Measurements from ENCODE around the gene NABP1.

The NABP1 gene

DNA sequence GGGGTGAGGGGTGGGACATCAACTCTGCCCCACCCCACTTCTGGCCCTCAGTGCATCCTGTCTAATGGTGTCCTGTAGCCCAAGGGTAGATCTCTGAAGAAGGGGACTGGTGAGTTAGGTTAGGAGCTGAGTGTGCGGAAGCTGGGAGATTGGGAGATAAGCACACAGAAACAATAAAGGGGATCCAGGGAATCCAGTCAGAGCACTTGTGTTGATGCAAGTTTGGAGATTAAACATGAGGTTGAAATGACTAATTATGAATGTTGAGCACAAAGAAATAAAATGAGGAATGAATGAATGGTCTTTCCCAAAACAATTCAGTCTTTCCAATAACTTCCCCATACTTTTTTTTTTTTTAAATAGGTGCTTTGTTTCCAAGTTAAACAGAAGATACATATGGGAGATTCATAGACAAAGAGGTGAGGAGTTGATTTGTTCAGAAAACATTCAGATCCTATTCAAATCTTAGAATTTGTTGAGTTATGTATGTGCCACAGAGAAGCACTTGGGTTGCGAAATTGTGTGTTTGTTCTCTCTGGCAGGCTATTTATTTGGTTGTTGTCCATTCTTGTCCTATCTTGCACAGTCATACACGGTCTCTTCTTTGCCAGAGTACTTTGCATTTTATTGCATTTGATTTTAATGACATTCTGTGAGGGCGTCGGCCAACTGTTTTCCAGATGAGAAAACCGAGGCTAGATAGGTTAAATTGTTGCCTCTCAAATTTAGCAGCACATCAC is 31.6 kb upstream of the NABP1 start:
- no peak for DNase-seq (ENCODE audit: low read depth in 1 of 2, low spot score in 1 of 2)

DNA sequence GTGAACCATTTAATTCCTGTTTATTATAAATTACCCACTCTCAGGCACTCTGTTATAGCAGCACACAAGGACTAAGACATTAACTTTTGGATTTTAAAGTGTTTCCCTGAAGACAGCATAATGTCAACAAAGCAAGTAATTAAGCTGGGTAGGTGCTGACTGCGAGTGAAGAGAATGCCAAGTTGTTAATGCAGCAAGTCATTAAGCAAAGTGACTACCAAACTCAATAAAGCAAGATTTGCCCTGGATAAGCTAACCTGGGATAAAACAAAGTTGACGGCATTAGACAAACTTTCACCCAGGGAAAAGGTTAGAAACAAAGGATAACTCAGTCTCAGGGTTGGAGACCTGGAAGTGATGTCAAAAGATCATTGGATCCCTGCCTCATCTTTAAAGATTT is 28.4 kb upstream of the NABP1 start:
- DNase-seq (ENCODE audit: low read depth in 1 of 2, low spot score in 1 of 2): no peak

DNA sequence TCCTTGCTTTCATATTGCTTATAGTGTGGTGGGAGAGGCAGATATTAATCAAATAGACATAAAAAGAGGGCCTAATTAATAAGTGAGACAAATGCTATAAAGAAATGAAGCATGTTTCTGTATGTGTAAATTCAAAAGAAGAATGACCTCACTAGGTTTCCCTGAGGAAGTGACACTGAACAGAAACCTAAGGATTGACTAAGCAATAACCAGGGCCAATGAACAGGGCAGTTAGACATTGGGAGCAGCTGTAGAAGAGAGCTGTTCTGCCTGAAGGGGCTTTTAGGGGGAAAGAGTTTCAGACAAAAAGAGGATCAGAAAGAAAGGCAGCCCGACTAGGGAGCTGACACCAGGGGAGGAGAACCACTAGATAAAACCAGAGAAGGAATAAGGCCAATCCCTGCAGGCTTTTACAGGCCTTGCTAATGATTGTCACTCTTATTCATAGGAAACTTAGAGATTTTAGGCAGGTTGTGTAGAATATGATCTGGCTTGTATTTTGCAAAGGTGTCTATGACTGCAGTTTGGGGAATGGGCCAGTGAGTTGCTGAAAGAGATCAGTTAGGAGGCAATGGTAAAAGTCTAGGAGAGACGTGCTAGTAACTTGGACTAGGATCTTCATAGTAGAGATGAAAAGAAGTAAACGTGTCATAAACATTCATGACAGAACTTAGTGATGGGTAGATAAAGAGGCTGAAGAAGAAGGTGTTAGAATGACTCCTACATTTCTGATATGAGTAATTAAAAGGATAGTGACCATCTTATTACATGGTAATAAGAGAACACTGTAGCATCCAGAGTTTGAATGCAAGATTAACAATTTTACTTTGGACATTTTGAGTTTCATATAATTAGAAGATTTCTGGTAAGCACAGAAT is 26.8 kb upstream of the NABP1 start:
- DNase-seq (ENCODE audit: low read depth in 1 of 2, low spot score in 1 of 2): no peak

DNA sequence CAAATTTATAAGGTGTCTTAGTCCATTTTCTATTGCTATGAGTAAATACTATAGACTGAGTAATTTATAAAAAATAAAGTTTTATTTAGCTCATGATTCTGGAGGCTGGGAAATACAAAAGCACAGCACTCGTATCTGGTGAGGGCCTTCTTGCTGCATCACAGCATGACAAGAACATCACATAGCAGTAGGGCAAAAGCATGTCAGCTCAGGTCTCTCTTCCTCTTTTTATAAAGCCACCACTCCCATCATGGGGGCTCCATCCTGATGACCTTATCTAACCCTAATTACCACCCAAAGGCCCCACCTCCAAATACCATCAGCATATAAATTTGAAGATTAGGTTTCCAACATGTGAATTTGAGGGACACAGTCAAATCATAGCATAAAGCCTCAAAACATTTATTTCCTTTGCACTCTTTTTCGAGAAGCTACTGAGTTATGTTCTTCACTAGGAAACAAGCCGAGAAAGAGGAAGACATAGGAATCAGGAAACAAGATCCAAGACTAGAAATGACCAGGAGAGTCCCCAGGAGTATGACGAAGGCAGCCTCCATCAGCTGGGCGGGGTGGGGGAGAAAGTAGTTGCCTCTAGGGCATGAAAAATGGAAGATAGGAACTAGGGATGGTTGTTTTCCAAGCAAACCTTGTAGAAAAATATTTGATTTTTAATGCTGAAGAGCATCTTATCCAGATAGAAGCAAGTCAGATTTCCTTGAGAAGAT is 24.1 kb upstream of the NABP1 start:
- DNase-seq (ENCODE audit: low read depth in 1 of 2, low spot score in 1 of 2): no peak

DNA sequence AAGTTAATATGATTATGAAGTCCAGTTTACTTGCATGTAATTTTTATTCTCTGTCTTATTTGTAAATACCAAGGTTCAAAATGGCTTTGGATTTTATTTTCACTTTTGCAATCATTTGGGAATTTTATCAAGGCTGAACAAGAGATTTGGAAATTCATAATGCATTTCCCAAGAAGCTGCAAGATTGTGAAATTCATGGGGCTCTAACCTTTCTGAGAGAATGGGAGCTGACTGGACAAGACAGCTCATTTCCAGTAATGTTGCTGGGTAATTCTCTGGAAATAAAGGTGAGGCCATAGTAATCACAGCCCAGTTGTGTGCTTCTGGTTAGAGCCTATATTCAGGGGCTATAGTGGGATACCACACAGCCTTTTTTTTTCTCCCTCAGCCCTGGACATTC is 21.5 kb upstream of the NABP1 start:
- no peak for DNase-seq (ENCODE audit: low read depth in 1 of 2, low spot score in 1 of 2)

DNA sequence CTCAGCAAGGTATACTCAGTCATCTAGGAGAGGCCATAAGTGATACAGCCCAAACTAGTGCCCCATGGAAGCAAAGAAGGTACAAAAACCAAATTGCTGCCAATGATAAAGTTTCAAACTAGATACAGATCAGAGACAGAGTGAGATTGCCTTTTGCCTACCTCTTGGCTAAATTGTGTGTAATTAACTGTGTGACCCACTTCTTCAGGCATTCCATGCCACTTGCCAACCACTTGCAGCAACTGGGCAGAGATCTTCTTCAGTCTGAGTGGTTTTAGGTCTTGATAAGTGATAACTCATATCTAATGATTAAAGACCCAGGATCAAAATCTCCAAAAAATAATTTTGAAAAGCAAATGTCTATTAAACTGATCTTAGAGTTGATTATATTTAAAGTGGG is 21.1 kb upstream of the NABP1 start:
- DNase-seq (ENCODE audit: low read depth in 1 of 2, low spot score in 1 of 2): no peak

DNA sequence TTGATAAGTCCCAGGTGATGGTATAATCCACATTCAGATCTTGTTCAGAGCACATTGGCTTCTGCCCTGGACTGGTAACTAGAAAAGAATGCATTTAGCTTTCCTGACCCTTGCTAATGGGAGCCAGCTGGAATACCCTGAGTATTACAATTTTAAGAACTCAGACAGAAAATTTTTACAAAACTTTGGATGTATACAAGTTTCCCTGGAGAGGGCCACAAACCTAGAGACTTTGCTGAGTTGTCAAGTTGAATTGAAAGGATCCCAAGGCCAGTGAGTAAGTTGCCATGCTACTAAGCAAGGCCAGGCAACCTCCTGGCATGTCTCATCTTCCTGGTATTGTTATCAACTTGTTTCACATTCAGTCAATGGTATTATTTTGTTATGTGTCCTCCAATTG is 20.0 kb upstream of the NABP1 start:
- DNase-seq (ENCODE audit: low read depth in 1 of 2, low spot score in 1 of 2): no peak

DNA sequence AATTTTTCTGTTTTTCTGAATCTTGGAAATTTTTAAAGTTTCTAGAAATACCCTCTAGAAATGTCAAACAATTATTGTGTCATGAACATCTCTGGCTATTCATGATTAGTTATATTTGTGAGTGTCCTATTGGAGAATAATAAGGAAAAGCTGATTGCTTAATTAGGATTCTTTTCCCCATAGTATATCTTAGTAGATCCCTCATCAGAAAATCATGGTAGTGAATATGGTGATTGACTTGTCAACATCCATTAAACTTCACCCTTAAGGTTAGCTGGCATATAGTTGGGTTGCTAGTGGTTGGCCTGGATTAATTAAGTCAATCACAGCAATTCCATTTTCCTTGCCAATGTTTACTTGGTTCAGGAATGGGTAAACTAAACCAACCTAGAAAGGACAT is 18.7 kb upstream of the NABP1 start:
- no peak for DNase-seq (ENCODE audit: low read depth in 1 of 2, low spot score in 1 of 2)

DNA sequence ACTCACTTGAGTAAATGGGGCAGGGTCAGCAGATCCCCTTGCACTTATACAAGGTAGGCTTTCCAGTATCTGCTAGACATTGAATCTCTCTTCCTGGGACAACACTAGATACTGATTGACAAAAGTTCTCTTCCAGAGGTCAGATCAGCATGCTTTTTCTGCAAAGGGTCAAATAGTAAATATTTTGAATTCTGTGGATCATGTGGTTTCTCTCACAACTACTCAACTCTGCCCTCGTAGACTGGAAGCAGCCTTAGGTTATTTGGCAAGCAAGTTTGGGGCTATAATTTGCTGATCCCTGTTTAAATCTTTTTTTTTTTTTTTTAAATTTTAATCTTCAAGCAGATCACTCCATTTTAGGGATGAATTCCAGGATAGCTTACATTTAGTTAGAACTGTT is 17.4 kb upstream of the NABP1 start:
- DNase-seq (ENCODE audit: low read depth in 1 of 2, low spot score in 1 of 2): no peak

DNA sequence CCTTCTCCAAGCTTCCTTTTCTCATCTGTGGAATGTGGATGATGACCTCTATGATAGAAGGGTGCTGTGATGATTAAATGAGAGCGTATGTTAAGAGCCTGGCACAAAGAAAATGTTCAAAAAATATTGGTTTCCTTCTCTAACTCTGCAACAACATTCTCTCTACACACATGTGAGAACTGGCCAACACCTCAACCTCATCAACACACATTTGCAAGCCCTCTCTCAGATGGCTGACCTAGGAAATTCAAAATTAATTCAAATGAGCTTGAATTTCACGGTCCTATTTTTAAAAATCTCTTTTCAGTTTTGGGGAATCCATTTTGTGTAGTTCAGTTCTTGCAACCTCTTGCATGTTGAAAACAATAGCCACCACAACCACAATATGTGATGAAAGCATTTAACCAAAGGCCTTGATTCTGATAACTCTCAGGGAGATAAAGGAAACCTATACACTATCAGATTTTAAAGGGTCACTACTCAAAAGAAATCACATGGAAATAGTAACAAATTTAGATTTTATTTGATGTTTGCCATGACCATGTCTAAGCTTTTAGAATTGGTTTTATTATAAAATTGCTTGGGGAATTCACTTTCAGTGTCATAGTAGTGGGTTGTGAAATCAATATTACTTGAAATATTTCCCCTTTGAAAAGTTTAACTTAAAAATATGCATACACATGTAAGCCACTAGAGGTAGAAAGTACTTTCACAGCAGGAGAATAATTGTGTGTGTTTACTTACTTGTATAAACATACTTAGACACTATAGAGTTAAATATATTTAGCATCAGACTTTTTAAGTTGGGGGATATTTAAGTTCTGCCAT is 16.6 kb upstream of the NABP1 start:
- DNase-seq (ENCODE audit: low read depth in 1 of 2, low spot score in 1 of 2): no peak

DNA sequence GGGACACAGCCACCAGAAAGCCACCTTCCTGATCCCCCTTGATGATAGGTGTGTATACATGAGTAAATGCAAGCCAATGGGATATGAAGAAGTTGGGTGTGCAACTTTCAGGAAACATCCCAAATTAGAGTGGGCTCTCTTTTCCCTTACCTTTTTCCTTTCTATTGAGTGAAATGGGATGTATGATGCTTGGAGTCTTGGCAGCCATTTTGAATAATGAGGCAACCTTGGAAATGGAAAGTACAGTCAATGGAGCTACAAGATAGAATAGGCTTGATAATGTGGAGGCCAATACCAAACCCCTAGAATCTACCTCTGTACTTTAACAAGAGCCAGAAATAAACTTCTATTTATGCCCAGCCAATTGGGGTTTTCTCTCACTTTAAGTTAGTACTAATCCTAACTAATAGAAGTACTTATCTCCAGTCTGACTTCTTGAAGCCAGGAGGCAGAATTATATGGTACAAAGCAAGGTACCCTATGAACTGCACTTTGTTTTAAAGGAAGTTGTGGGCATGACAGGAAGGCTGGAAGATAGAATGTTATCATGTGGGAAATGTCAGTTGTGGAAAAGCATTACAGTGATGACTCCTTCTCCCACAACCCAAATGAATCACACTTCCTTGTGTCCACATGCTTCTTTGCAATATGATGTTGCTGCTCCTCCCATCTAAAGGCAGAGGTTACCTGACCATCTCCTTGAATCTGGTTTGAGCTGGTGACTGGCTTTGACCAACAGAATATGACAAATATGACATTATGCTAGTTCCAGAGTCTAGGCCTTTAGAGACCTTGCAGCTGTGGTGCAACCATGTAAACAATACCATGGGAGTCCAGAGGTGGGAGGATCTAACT is 12.9 kb upstream of the NABP1 start:
- no peak for DNase-seq (ENCODE audit: low read depth in 1 of 2, low spot score in 1 of 2)

DNA sequence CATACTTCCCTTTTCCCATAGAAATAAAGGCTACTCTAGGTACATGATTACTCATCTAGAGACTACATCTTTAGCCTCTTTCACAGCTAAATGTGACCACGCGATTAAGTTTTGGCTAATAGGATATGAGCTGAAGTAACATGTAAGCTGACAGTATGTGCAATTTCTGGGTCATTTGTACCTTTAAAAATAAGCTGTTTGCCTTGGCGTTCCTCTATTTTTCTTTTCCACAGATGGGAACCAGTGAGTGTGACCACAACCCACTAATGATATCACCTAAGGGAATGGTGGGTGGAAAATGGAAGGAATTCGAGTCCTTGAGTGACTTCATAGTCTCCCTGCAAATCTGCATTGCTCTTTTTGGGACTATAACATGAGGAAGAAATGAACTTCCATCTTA is 11.7 kb upstream of the NABP1 start:
- no peak for DNase-seq (ENCODE audit: low read depth in 1 of 2, low spot score in 1 of 2)

DNA sequence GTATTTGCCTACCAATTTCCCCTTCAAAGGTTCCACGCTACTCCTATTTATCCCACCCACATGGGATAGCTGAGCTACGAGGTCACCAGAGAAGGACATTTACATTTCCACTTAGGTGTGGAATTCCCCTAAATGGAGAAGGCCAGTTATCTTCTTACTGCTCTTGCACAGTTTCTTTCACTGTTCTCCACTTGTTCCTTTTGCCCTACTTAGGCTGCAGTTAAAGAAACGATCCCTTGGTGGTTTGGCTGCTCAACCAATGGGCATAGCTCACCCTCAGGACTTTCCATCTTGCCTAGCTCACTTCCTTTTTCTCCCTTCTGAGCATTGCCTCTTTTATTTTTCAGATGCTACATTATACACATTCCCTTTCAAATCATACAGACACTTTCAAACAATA is 11.2 kb upstream of the NABP1 start:
- no peak for DNase-seq (ENCODE audit: low read depth in 1 of 2, low spot score in 1 of 2)

DNA sequence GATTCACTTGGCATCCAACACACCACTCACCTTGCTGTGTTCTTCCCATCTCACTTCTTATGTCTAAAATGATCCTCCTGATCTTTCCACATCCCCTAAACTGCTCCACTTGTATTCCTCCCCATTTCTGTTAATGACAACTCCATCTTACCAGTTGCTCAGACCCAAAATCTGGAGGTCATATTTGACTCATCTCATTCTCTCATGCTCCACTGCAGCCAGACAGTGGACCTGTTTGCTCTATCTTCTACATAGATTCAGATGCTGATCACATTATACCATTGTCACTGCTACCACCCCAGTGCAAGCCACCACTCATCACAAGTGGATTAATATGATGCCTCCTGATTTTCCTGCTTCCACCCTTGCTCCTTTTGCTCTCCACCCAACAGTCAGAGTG is 7.9 kb upstream of the NABP1 start:
- DNase-seq (ENCODE audit: low read depth in 1 of 2, low spot score in 1 of 2): no peak

DNA sequence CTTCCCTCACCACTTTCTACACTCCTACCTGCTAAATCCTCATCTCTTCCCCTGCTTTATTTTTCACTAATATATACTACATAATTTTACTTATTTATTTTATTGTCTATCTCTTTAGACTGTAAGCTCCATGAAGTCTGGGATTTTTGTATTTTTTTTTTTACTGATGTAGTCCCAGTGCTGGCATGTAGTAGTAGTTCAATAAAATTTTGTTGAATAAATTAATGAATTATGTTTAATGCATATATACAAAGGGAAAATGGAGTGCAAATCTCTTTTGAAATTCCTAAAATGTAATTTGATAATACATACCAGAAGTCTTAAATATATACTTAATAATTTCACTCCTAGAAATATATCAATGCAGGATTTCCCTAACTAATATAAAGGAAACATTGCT is 7.1 kb upstream of the NABP1 start:
- no peak for DNase-seq (ENCODE audit: low read depth in 1 of 2, low spot score in 1 of 2)

DNA sequence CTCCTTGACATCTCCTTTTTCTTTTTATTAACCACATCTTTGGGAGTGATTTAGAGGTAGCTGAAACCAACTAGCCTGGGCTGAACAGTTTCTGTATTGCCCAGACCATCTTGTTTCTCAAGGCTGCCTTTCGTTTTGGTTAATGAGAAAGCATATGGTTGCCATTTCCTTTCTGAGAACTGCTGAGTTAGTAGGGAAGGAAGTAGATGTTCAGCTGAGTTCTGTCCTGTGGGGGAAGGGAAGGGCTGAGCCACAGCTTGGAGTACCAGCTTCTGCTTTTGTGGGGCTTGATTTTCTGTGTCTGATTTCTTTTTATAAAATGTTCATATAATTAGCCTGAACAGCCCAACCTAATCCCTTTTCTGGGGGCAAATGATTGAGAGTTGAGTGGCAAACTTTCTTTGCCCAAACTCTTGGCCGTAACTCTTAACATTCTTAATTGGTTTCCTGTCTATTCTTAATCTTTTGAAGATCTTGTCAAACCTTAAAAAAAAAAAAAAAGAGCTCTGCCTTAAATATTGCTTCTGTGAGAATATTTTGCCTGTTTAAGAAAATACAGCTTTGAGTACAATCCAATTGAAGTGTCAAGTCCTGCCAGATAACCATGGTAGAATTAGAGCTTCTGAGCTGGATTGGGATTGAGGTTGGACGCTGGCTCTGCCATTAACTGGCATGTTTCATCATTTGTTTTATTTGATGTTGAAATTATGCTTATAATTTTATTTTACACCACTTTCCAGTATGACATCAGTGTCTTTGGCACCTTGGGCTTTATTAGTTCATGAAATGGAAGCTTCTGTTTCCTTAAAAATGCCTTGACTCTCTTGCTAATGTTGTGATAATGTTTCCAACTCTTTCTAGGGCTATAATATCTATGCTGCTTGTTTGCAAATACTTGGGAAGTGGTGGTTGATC is 1.9 kb upstream of the NABP1 start:
- DNase-seq (ENCODE audit: low read depth in 1 of 2, low spot score in 1 of 2): peak in 1 of 2 donors; percentile 43

DNA sequence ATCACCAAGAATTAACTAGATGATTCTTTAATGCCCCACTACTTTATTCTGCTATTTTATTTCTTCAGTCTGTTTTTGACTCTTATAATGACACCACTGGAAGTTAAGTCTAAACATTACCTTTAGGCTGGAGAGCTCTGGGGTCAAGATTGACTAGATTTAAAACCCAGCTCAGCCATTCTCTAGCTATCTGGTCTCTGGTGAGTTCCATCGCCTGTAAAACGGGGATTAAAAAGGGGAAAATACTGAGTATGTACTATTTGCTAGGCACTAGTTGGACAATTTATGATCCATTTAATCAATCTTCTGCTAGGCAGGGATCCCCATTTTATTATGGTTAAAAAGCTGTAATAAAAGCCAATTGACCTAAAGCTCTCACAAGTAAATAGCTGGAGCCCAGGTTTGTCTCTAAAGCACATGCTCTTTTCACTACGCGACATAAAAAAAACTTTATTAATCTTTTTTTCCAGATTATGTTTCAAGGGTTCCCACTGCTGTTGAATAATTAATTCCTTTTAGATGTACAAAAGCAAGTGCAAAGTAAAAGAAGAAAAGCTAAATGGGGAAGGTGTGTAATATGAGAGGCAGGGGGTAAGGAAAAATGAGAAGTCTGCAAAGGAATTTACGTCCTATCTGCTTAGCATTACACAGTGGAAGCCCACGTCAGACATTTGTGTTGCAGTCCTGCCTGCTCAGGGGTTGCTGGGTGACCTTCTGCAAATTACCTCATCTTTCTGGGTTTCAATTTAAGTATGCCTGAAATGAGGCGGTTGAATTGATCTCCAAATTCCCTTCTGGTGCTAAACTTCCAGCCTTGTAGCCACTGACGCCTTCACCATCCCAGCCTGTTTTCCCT is 918 bp upstream of the NABP1 start:
- peak in 1 of 2 donors; percentile 40 for DNase-seq (ENCODE audit: low read depth in 1 of 2, low spot score in 1 of 2)

DNA sequence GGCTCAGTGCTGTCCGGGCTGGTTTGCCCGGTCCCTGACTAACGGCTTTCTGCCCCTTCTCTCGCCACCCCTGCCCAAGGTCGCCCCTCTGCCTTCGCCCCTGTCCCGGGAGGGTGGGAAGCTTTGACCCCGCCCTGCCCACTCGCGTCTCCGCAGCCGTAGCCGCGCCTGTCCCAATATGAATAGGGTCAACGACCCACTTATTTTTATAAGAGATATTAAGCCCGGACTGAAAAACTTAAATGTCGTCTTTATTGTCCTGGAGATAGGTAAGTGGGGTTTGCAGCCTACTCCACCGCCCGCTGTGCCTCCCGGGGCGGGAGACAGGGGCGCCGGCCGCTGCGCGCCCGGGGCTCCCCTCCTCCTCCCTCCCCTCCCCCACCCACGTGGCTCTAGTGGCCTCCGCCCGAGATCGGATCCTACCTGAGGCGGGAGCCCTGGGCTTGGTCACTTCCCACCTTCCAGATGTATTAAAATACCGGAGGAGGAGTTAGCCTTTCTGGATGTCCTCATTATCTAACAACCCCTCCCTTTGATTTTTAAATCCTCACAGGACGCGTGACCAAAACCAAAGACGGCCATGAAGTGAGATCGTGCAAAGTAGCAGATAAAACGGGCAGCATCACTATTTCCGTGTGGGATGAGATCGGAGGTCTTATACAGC is 633 bp downstream of the NABP1 start:
- DNase-seq (ENCODE audit: low read depth in 1 of 2, low spot score in 1 of 2): peak; percentile 60 to 63

Data from activated CD4-positive, alpha-beta T cell treated with anti-CD3 and anti-CD28 coated beads, Interleukin-2, amount 50 U/mL, for 24 hours (primary cell).